ENCODE measurements around the gene CDK5R1.

Gene CDK5R1

GRCh38 chr17:32467949-32468348, 18.8 kb upstream of the CDK5R1 start:
- no peak for DNase-seq
- intact Hi-C loops (cut with DNase I) = no loop called here

- intact Hi-C loops (cut with DNase I) = no loop called here
- no peak for DNase-seq
These were observed 16.2 kb upstream of the CDK5R1 start for GRCh38 chr17:32470405-32471167.

GRCh38 chr17:32471652-32472051, 15.1 kb upstream of the CDK5R1 start:
- no peak for DNase-seq
- intact Hi-C loops (cut with DNase I) = no loop called here

- intact Hi-C loops (cut with DNase I) = no loop called here
These were observed 11.5 kb upstream of the CDK5R1 start for GRCh38 chr17:32475258-32475657.

GRCh38 chr17:32477220-32477619, 9.6 kb upstream of the CDK5R1 start:
- DNase-seq = no peak
- intact Hi-C loops (cut with DNase I) = no loop called here

More at GRCh38 chr17:32475258-32475657, 11.5 kb upstream of the CDK5R1 start:
- DNase-seq = no peak

- DNase-seq = no peak
- intact Hi-C loops (cut with DNase I) = no loop called here
These were observed 7.6 kb upstream of the CDK5R1 start for GRCh38 chr17:32479074-32479617.

- DNase-seq = no peak
- intact Hi-C loops (cut with DNase I) = no loop called here
These were observed 5.6 kb upstream of the CDK5R1 start for GRCh38 chr17:32481193-32481592.

- peak in 1 of 10 donors; percentile 63 for DNase-seq
- intact Hi-C loops (cut with DNase I) = loop anchor here (1.0 kb wide), 2 partner anchors 177 to 273 kb away; no protein-coding TSS in a partner anchor
These were observed 4.0 kb upstream of the CDK5R1 start for GRCh38 chr17:32482568-32483320.

GRCh38 chr17:32483451-32484019, 3.3 kb upstream of the CDK5R1 start:
- DNase-seq = peak; percentile 68 to 96 (median 77)

GRCh38 chr17:32484041-32484461, 2.7 kb upstream of the CDK5R1 start:
- intact Hi-C loops (cut with DNase I) = no loop called here
- peak in 1 of 10 donors; percentile 58 for DNase-seq

More at GRCh38 chr17:32483451-32484019, 3.3 kb upstream of the CDK5R1 start:
- intact Hi-C loops (cut with DNase I) = loop anchor here (1.0 kb wide), 2 partner anchors 176 to 272 kb away; no protein-coding TSS in a partner anchor

- intact Hi-C loops (cut with DNase I) = loop anchor here (5.0 kb wide), 1 partner anchor 143 kb away; no protein-coding TSS in a partner anchor
- DNase-seq = no peak
These were observed 2.2 kb upstream of the CDK5R1 start for GRCh38 chr17:32484628-32485027.

GRCh38 chr17:32485261-32486110, 1.3 kb upstream of the CDK5R1 start:
- DNase-seq = peak in 1 of 10 donors; percentile 15
- intact Hi-C loops (cut with DNase I) = loop anchor here (2.0 to 5.0 kb wide), 2 partner anchors 142 to 391 kb away; partner anchors contain the start of gene MYO1D

- peak; percentile 76 to 98 (median 82) for DNase-seq
- intact Hi-C loops (cut with DNase I) = loop anchor here (2.0 to 5.0 kb wide), 2 partner anchors 141 to 391 kb away; partner anchors contain the start of gene MYO1D
These were observed 587 bp upstream of the CDK5R1 start for GRCh38 chr17:32486111-32486700.

- DNase-seq = peak in 2 of 10 donors; percentile 80 to 88
- intact Hi-C loops (cut with DNase I) = loop anchor here (2.0 to 5.0 kb wide), 2 partner anchors 140 to 389 kb away; partner anchors contain the start of gene MYO1D
These were observed 832 bp downstream of the CDK5R1 start for GRCh38 chr17:32487473-32488176.

GRCh38 chr17:32488177-32488542, 1.4 kb downstream of the CDK5R1 start:
- no peak for DNase-seq
- intact Hi-C loops (cut with DNase I) = loop anchor here (5.0 kb wide), 1 partner anchor 139 kb away; no protein-coding TSS in a partner anchor

- intact Hi-C loops (cut with DNase I) = loop anchor here (5.0 kb wide), 1 partner anchor 139 kb away; no protein-coding TSS in a partner anchor
- no peak for DNase-seq
These were observed 1.9 kb downstream of the CDK5R1 start for GRCh38 chr17:32488604-32489180.

- DNase-seq = no peak
- intact Hi-C loops (cut with DNase I) = loop anchor here (5.0 to 10.0 kb wide), 2 partner anchors 55 to 138 kb away; no protein-coding TSS in a partner anchor
These were observed 2.7 kb downstream of the CDK5R1 start for GRCh38 chr17:32489320-32490100.

Measured in posterior cingulate gyrus (tissue), 11 donors.